Measurements from ENCODE around the gene NINJ1. TPM values are rescaled to one million over a fixed set of nuclear protein-coding genes. Genes with fewer than 3 reads are reported as not detected.
A peak's percentile ranks its signal among the peaks of the same experiment; 100 is the strongest.

Gene NINJ1
- total and polyA plus RNA-seq, 4 donors = 23.8 to 60.4 (median 47.5) TPM

- Histone ChIP-seq H3K4me3 (ENCODE audit: low read depth, low read length) (no peak overlapping the region), H3K4me1 (ENCODE audit: control insufficient read depth, insufficient read depth, low read length) (peaks cover 48% of the 10 kb centered on the region), H3K27ac (ENCODE audit: low read depth, low read length) (no peak overlapping the region), H3K36me3 (ENCODE audit: control insufficient read depth, insufficient read depth, low read length) (no peaks in the 10 kb centered on the region), H3K27me3 (ENCODE audit: control insufficient read depth, insufficient read depth, low read length) (no peaks in the 10 kb centered on the region), H3K9me3 (ENCODE audit: control insufficient read depth, insufficient read depth, low read length) (no peaks in the 10 kb centered on the region)
- no peak for DNase-seq (ENCODE audit: low read depth in 4 of 6, low spot score in 6 of 6)
- WGBS (ENCODE audit: insufficient coverage) = 90% methylated on average over 10 of the region's 13 CpGs
Observed at GRCh38 chr9:93164085-93164484, 30.0 kb upstream of the NINJ1 start.

GRCh38 chr9:93161786-93162562 lies 27.9 kb upstream of the NINJ1 start:
- peak overlapping the region; percentile 44 for H3K27ac ChIP-seq (ENCODE audit: low read depth, low read length)
- H3K4me3 ChIP-seq (ENCODE audit: low read depth, low read length) = no peak overlapping the region
- no peaks in the 10 kb centered on the region for H3K27me3 ChIP-seq (ENCODE audit: control insufficient read depth, insufficient read depth, low read length)
- no peaks in the 10 kb centered on the region for H3K36me3 ChIP-seq (ENCODE audit: control insufficient read depth, insufficient read depth, low read length)
- peaks cover 39% of the 10 kb centered on the region for H3K4me1 ChIP-seq (ENCODE audit: control insufficient read depth, insufficient read depth, low read length)
- H3K9me3 ChIP-seq (ENCODE audit: control insufficient read depth, insufficient read depth, low read length) = no peaks in the 10 kb centered on the region
- DNase-seq (ENCODE audit: low read depth in 4 of 6, low spot score in 6 of 6) = peak in 3 of 6 donors; percentile 67 to 96 (median 89)
- 26% methylated on average over 5 of the region's 11 CpGs for WGBS (ENCODE audit: insufficient coverage)

GRCh38 chr9:93159601-93160471 lies 25.8 kb upstream of the NINJ1 start:
- Histone ChIP-seq H3K9me3 (ENCODE audit: control insufficient read depth, insufficient read depth, low read length) (no peaks in the 10 kb centered on the region), H3K36me3 (ENCODE audit: control insufficient read depth, insufficient read depth, low read length) (no peaks in the 10 kb centered on the region), H3K4me3 (ENCODE audit: low read depth, low read length) (no peak overlapping the region), H3K27me3 (ENCODE audit: control insufficient read depth, insufficient read depth, low read length) (no peaks in the 10 kb centered on the region), H3K4me1 (ENCODE audit: control insufficient read depth, insufficient read depth, low read length) (peaks cover 53% of the 10 kb centered on the region), H3K27ac (ENCODE audit: low read depth, low read length) (no peak overlapping the region)
- DNase-seq (ENCODE audit: low read depth in 4 of 6, low spot score in 6 of 6) = peak in 2 of 6 donors; percentile 89 to 90
- WGBS (ENCODE audit: insufficient coverage) = 0% methylated on average over 12 of the region's 19 CpGs

GRCh38 chr9:93156475-93157008 lies 22.5 kb upstream of the NINJ1 start:
- WGBS (ENCODE audit: insufficient coverage) = 79% methylated on average over 8 of the region's 11 CpGs

GRCh38 chr9:93155716-93156474 lies 21.8 kb upstream of the NINJ1 start:
- DNase-seq (ENCODE audit: low read depth in 4 of 6, low spot score in 6 of 6) = peak in 2 of 6 donors; percentile 27 to 95
- Histone ChIP-seq H3K27me3 (ENCODE audit: control insufficient read depth, insufficient read depth, low read length) (no peaks in the 10 kb centered on the region), H3K4me1 (ENCODE audit: control insufficient read depth, insufficient read depth, low read length) (peaks cover 25% of the 10 kb centered on the region), H3K36me3 (ENCODE audit: control insufficient read depth, insufficient read depth, low read length) (no peaks in the 10 kb centered on the region), H3K4me3 (ENCODE audit: low read depth, low read length) (no peak overlapping the region), H3K9me3 (ENCODE audit: control insufficient read depth, insufficient read depth, low read length) (no peaks in the 10 kb centered on the region), H3K27ac (ENCODE audit: low read depth, low read length) (no peak overlapping the region)
- 42% methylated on average over 11 of the region's 16 CpGs for WGBS (ENCODE audit: insufficient coverage)

More at GRCh38 chr9:93156475-93157008, 22.5 kb upstream of the NINJ1 start:
- no peaks in the 10 kb centered on the region for H3K9me3 ChIP-seq (ENCODE audit: control insufficient read depth, insufficient read depth, low read length)
- no peak overlapping the region for H3K4me3 ChIP-seq (ENCODE audit: low read depth, low read length)
- DNase-seq (ENCODE audit: low read depth in 4 of 6, low spot score in 6 of 6) = no peak
- H3K36me3 ChIP-seq (ENCODE audit: control insufficient read depth, insufficient read depth, low read length) = no peaks in the 10 kb centered on the region
- H3K27me3 ChIP-seq (ENCODE audit: control insufficient read depth, insufficient read depth, low read length) = no peaks in the 10 kb centered on the region
- H3K4me1 ChIP-seq (ENCODE audit: control insufficient read depth, insufficient read depth, low read length) = peaks cover 31% of the 10 kb centered on the region
- H3K27ac ChIP-seq (ENCODE audit: low read depth, low read length) = no peak overlapping the region

GRCh38 chr9:93154293-93154903 lies 20.3 kb upstream of the NINJ1 start:
- no peaks in the 10 kb centered on the region for H3K27me3 ChIP-seq (ENCODE audit: control insufficient read depth, insufficient read depth, low read length)
- peak in 2 of 6 donors; percentile 39 to 44 for DNase-seq (ENCODE audit: low read depth in 4 of 6, low spot score in 6 of 6)
- H3K9me3 ChIP-seq (ENCODE audit: control insufficient read depth, insufficient read depth, low read length) = no peaks in the 10 kb centered on the region
- 81% methylated on average over 13 of the region's 14 CpGs for WGBS (ENCODE audit: insufficient coverage)
- H3K4me3 ChIP-seq (ENCODE audit: low read depth, low read length) = no peak overlapping the region
- H3K36me3 ChIP-seq (ENCODE audit: control insufficient read depth, insufficient read depth, low read length) = no peaks in the 10 kb centered on the region
- H3K27ac ChIP-seq (ENCODE audit: low read depth, low read length) = no peak overlapping the region
- peaks cover 13% of the 10 kb centered on the region for H3K4me1 ChIP-seq (ENCODE audit: control insufficient read depth, insufficient read depth, low read length)

GRCh38 chr9:93151097-93151784 lies 17.2 kb upstream of the NINJ1 start:
- Histone ChIP-seq H3K27me3 (ENCODE audit: control insufficient read depth, insufficient read depth, low read length) (no peaks in the 10 kb centered on the region), H3K4me1 (ENCODE audit: control insufficient read depth, insufficient read depth, low read length) (peaks cover 10% of the 10 kb centered on the region), H3K9me3 (ENCODE audit: control insufficient read depth, insufficient read depth, low read length) (no peaks in the 10 kb centered on the region), H3K27ac (ENCODE audit: low read depth, low read length) (no peak overlapping the region), H3K4me3 (ENCODE audit: low read depth, low read length) (no peak overlapping the region), H3K36me3 (ENCODE audit: control insufficient read depth, insufficient read depth, low read length) (no peaks in the 10 kb centered on the region)
- no peak for DNase-seq (ENCODE audit: low read depth in 4 of 6, low spot score in 6 of 6)
- 89% methylated on average over 10 of the region's 10 CpGs for WGBS (ENCODE audit: insufficient coverage)

GRCh38 chr9:93149361-93149760 lies 15.3 kb upstream of the NINJ1 start:
- Histone ChIP-seq H3K9me3 (ENCODE audit: control insufficient read depth, insufficient read depth, low read length) (no peaks in the 10 kb centered on the region), H3K27ac (ENCODE audit: low read depth, low read length) (no peak overlapping the region), H3K27me3 (ENCODE audit: control insufficient read depth, insufficient read depth, low read length) (no peaks in the 10 kb centered on the region), H3K36me3 (ENCODE audit: control insufficient read depth, insufficient read depth, low read length) (no peaks in the 10 kb centered on the region), H3K4me3 (ENCODE audit: low read depth, low read length) (no peak overlapping the region), H3K4me1 (ENCODE audit: control insufficient read depth, insufficient read depth, low read length) (peaks cover 2% of the 10 kb centered on the region)
- no CpG with 5 or more reads among the region's 1 CpG for WGBS (ENCODE audit: insufficient coverage)
- no peak for DNase-seq (ENCODE audit: low read depth in 4 of 6, low spot score in 6 of 6)

Measured in spinal cord (tissue), 10 donors.